Activated effector memory CD4-positive, alpha-beta T cell treated with Interleukin-2 at 50 U/mL for 16 hours (primary cell): ENCODE results near the gene ACTR5.
"Not testable (repeated sequence)": the region's sequence is repeated elsewhere in the genome, so short reads cannot be mapped to it uniquely, and the experiment has no call there.

Source experiments
- DNase-seq: peaks from one replicate; pipeline ENCODE4 v3.0.0-alpha.2; 2020

ACTR5 gene

GRCh38 chr20:38769376-38770295 is 21.4 kb downstream of the ACTR5 start:
- no peak for DNase-seq

GRCh38 chr20:38770546-38770945 is 22.3 kb downstream of the ACTR5 start:
- DNase-seq: no peak

GRCh38 chr20:38770970-38771369 is 22.7 kb downstream of the ACTR5 start:
- no peak for DNase-seq

GRCh38 chr20:38771621-38772020 is 23.4 kb downstream of the ACTR5 start:
- DNase-seq: no peak

GRCh38 chr20:38774167-38774566 is 25.9 kb downstream of the ACTR5 start:
- DNase-seq: no peak

- DNase-seq: no peak
Measured at GRCh38 chr20:38776363-38776762, 28.1 kb downstream of the ACTR5 start.

- no peak for DNase-seq
Measured at GRCh38 chr20:38779247-38780097, 31.2 kb downstream of the ACTR5 start.

- no peak for DNase-seq
Measured at GRCh38 chr20:38782275-38782674, 34.0 kb downstream of the ACTR5 start.

- DNase-seq: no peak
Measured at GRCh38 chr20:38787870-38788269, 39.6 kb downstream of the ACTR5 start.

GRCh38 chr20:38789503-38790199 is 41.4 kb downstream of the ACTR5 start:
- DNase-seq: no peak

- DNase-seq: no peak
Measured at GRCh38 chr20:38790200-38791053, 42.2 kb downstream of the ACTR5 start.

GRCh38 chr20:38791291-38791690 is 43.0 kb downstream of the ACTR5 start:
- DNase-seq: no peak

- DNase-seq: no peak
Measured at GRCh38 chr20:38791940-38792339, 43.7 kb downstream of the ACTR5 start.

GRCh38 chr20:38794057-38794456 is 45.8 kb downstream of the ACTR5 start:
- DNase-seq: not testable (repeated sequence)

- no peak for DNase-seq
Measured at GRCh38 chr20:38798266-38798665, 50.0 kb downstream of the ACTR5 start.

- no peak for DNase-seq
Measured at GRCh38 chr20:38799203-38799602, 50.9 kb downstream of the ACTR5 start.

- no peak for DNase-seq
Measured at GRCh38 chr20:38800882-38801281, 52.6 kb downstream of the ACTR5 start.

GRCh38 chr20:38804221-38804620 is 56.0 kb downstream of the ACTR5 start:
- no peak for DNase-seq

- peak; percentile 70 for DNase-seq
Measured at GRCh38 chr20:38804682-38805501, 56.6 kb downstream of the ACTR5 start.

- peak; percentile 65 for DNase-seq
Measured at GRCh38 chr20:38805502-38805957, 57.3 kb downstream of the ACTR5 start, which contains the start of gene PPP1R16B. Gene PPP1R16B, plus strand, starts transcription at chr20:38805697. Its CDS starts 30,229 bp downstream, at chr20:38835926.
